Measurements from ENCODE around the gene TUT4.

Gene TUT4

GRCh38 chr1:52400131-52400530, 152.8 kb downstream of the TUT4 start:
- no peak for ATAC-seq

DNA sequence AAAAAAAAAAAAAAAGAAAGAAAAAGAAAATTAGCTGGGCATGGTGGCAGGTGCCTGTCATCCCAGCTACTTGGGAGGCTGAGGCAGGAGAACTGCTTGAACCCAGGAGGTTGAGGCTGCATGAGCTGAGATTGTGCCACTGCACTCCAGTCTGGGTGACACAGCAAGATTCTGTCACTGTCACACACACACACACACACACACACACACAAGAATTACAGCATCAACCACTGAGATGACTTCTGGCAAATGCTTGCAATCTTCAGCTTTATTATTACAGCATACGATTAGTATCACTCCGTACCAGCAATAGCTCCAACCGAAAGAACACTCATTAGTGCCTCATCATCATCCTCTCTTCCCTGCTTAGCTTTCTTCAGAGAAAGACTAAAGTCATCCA, 153.3 kb downstream of the TUT4 start:
- ATAC-seq, result no peak

GRCh38 chr1:52393174-52393573, 159.7 kb downstream of the TUT4 start:
- ATAC-seq, result no peak

DNA sequence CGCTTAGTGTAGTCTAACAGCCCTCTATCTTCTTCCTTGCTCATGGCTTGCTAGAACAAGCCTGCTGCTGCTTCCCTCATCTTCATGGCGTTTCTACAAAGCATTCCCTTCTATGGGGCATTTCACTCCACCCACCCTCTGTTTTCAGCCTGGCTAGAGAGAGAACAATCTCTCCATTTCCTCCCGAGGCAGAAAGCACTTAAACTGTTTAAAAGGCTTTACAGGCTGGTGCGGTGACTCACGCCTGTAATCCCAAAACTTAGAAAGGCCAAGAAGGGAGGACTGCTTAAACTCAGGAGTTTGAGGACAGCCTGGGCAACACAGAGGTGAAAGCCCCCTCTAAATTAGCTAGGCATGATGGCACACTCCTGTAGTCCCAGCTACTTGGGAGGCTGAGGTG, 166.4 kb downstream of the TUT4 start:
- ATAC-seq, result no peak

DNA sequence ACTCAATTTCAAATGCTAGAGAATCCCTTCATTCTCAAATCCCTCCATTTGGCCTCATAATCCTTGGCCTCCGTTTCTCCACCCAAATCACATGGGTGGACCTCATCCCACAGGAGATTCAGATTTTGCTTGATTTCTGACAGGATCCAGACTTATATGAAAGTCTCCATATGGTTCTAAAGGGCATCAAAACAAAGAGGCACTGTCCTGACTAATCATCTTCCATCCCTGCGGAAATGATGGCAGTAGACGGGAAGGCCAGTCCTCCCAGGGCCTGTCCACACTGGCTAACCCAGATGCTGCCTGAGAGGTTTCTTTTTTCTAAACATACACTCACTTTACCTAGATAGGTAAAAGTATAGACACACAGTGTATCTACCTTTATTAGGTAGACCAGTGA, 167.5 kb downstream of the TUT4 start:
- ATAC-seq, result no peak

Data from activated CD4-positive, CD25-positive, alpha-beta regulatory T cell treated with anti-CD3 and anti-CD28 coated beads, Interleukin-2, amount 50 U/mL, for 24 hours (primary cell).